GM12878 (cell line): ENCODE data around the gene XRCC6. TPM values are rescaled to one million over a fixed set of nuclear protein-coding genes. Genes with fewer than 3 reads are reported as not detected.

ENCODE experiments used
- ATAC-seq: fragments of 200-7000 bp; cut with Tn5 transposase; 3 replicates; pipeline ENCODE4 v1.9.1; 2020; ENCODE audit warnings: mild to moderate bottlenecking, moderate library complexity
- BruUV-seq: library from RNA; stranded (reverse); fragments of 400-500 nt; replicated peaks from 2 replicates; lab custom pipeline; 2021; lab: Mats Ljungman, UMichigan
- CTCF ChIA-PET: fragments of 300-600 bp; sonication (Branson Sonifier 250); formaldehyde crosslinking; extraction: SDS; loops from one replicate; lab custom pipeline; 2021; ENCODE audit warnings: inconsistent platforms; lab: Yijun Ruan, JAX
- POLR2A ChIA-PET: fragments of 350-600 bp; formaldehyde crosslinking; extraction: SDS; loops from one replicate; lab custom pipeline; 2021; ENCODE audit warnings: inconsistent platforms; lab: Charles Lee
- RAD21 ChIA-PET: fragments of 300-600 bp; sonication (Branson Sonifier 250); formaldehyde crosslinking; loops from one replicate; lab custom pipeline; 2023; ENCODE audit warnings: antibody characterized with exemption; ENCODE audit not compliant: unreplicated experiment; lab: Charles Lee
- SMC1A ChIA-PET: fragments of 300-600 bp; sonication (Branson Sonifier 250); formaldehyde crosslinking; loops from one replicate; lab custom pipeline; 2023; ENCODE audit not compliant: unreplicated experiment, uncharacterized antibody; lab: Charles Lee
- DNase-seq: peaks from one replicate; pipeline ENCODE4 v3.0.0-alpha.2; 2011; ENCODE audit warnings: low read depth, low spot score
- FAIRE-seq: peaks from 3 replicates; lab custom pipeline; 2011; peaks lifted over from hg19 to GRCh38; lab: Jason Lieb, UNC
- H2AFZ ChIP-seq: 2 replicates; pipeline ENCODE4 v1.6.0; 2011; ENCODE audit warnings: low read depth, low read length, control low read depth; ENCODE audit not compliant: control insufficient read depth
- H3K27ac ChIP-seq: 2 replicates; pipeline ENCODE4 v1.5.1; 2011; ENCODE audit warnings: control low read depth; ENCODE audit not compliant: control insufficient read depth, insufficient read depth
- H3K27me3 ChIP-seq, 2 experiments: replicated peaks in 1 of 2; 2 replicates each; pipeline versions ENCODE4 v1.6.0 to v1.6.1; 2011; ENCODE audit warnings: low read length in 1 of 2; ENCODE audit not compliant: control insufficient read depth in 2 of 2, insufficient read depth in 2 of 2
- H3K36me3 ChIP-seq, 2 experiments: 2 replicates each; pipeline ENCODE4 v1.5.1; 2011; ENCODE audit warnings: low read length in 1 of 2; ENCODE audit not compliant: control insufficient read depth in 2 of 2, insufficient read depth in 2 of 2
- H3K4me1 ChIP-seq: 2 replicates; pipeline ENCODE4 v1.6.1; 2011; ENCODE audit warnings: mild to moderate bottlenecking, low read length, moderate library complexity, mixed read lengths; ENCODE audit not compliant: control insufficient read depth, insufficient read depth
- H3K4me2 ChIP-seq: 2 replicates; pipeline ENCODE4 v1.6.0; 2011; ENCODE audit warnings: control low read depth; ENCODE audit not compliant: control insufficient read depth, insufficient read depth
- H3K4me3 ChIP-seq: fragments of 200-600 bp; sonication (generic); 2 replicates; pipeline ENCODE4 v1.5.1; 2016
- H3K79me2 ChIP-seq: 2 replicates; pipeline ENCODE4 v1.6.0; 2011; ENCODE audit warnings: low read length; ENCODE audit not compliant: control insufficient read depth, insufficient read depth
- H3K9ac ChIP-seq: 2 replicates; pipeline ENCODE4 v1.8.0; 2011; ENCODE audit warnings: low read length, control low read depth, mixed read lengths; ENCODE audit not compliant: control insufficient read depth, insufficient read depth
- H3K9me3 ChIP-seq: replicated peaks from 3 replicates; pipeline ENCODE4 v1.5.1; 2011; ENCODE audit warnings: mild to moderate bottlenecking, low read length; ENCODE audit not compliant: control insufficient read depth, insufficient read depth
- H4K20me1 ChIP-seq: 2 replicates; pipeline ENCODE4 v1.6.0; 2011; ENCODE audit not compliant: control insufficient read depth, insufficient read depth
- ATF3 ChIP-seq: IDR thresholded peaks from 2 replicates; pipeline ENCODE4 v1.6.1; 2011; ENCODE audit warnings: low read depth, mild to moderate bottlenecking, low read length, moderate library complexity, borderline replicate concordance; ENCODE audit errors: extremely low read depth
- CEBPZ ChIP-seq: fragments of 150-350 bp; IDR thresholded peaks from 2 replicates; pipeline ENCODE4 v1.6.1; 2016; ENCODE audit warnings: low read depth, low read length
- CHD1 ChIP-seq: IDR thresholded peaks from 2 replicates; pipeline ENCODE4 v1.6.1; 2012; ENCODE audit warnings: low read depth, low read length, improper control_type of control experiment
- HDAC2 ChIP-seq: fragments of 200-600 bp; sonication (generic); IDR thresholded peaks from 2 replicates; pipeline ENCODE4 v1.6.1; 2017
- HDGF ChIP-seq: fragments of 450-650 bp; IDR thresholded peaks from 2 replicates; pipeline ENCODE4 v1.6.1; 2016; ENCODE audit warnings: antibody characterized with exemption
- KDM1A ChIP-seq: fragments of 200-600 bp; sonication (generic); IDR thresholded peaks from 2 replicates; pipeline ENCODE4 v1.6.1; 2016; ENCODE audit warnings: borderline replicate concordance
- NKRF ChIP-seq: fragments of 450-650 bp; conservative IDR thresholded peaks from 2 replicates; pipeline ENCODE4 v1.6.1; 2017; ENCODE audit warnings: mild to moderate bottlenecking, moderate library complexity
- TAF1 ChIP-seq: IDR thresholded peaks from 2 replicates; pipeline ENCODE4 v1.6.1; 2011; ENCODE audit warnings: mild to moderate bottlenecking, low read depth, low read length, borderline replicate concordance
- TCF7 ChIP-seq: IDR thresholded peaks from 2 replicates; pipeline ENCODE4 v1.6.1; 2014; ENCODE audit warnings: antibody characterized with exemption, borderline replicate concordance
- WGBS: methylation state at CpG from one replicate; pipeline ENCODE4 v1.1.6; 2016; ENCODE audit warnings: low lambda C conversion rate; ENCODE audit not compliant: insufficient replicate concordance, insufficient coverage; ENCODE audit errors: missing lambda C conversion rate; 5-methylcytosine and 5-hydroxymethylcytosine counted together
- in situ Hi-C: fragments of 300-500 bp; cut with MboI; formaldehyde crosslinking; loops from 9 replicates; pipeline ENCODE4 v1.14.3; 2018; ENCODE audit warnings: mixed read lengths
- intact Hi-C: fragments of 100-400 bp; cut with micrococcal nuclease; formaldehyde crosslinking; loops from one replicate; pipeline ENCODE4 v1.14.2; 2022; ENCODE audit not compliant: unreplicated experiment
- polyA plus RNA-seq, 11 experiments: library from polyadenylated mRNA; depleted of rRNA in 4 of 11; unstranded in 6 of 11; stranded (reverse) in 5 of 11; fragments of >200 nt; fragmentation: Nextera tagmentation in 4 of 11; fragmentation: Illumina TruSeq in 1 of 11; extraction: Ambion mirVana in 4 of 11; extraction: Trizol in 1 of 11; gene quantifications; 1 replicate in 1 of 11; 2 replicates in 10 of 11; pipeline versions ENCODE4 v1.2.1 to v1.2.3, GENCODE V29; 2011 to 2016; ENCODE audit warnings: inconsistent platforms in 2 of 11, missing spikeins in 2 of 11, low read depth in 1 of 11
- total RNA-seq, 4 experiments: library from RNA; depleted of rRNA in 3 of 4; stranded (reverse); fragments of >200 nt in 3 of 4; fragmentation: Illumina TruSeq in 1 of 4; extraction: Trizol in 1 of 4; gene quantifications; 2 replicates each; pipeline versions ENCODE4 v1.2.1 to v1.2.3, GENCODE V29; 2013 to 2021
- TF ChIP-seq, protein P1 (sequence below): fragments of 450-650 bp; IDR thresholded peaks from 2 replicates; pipeline ENCODE4 v1.6.1; 2017; ENCODE audit warnings: borderline replicate concordance
- TF ChIP-seq, protein P2 (sequence below): IDR thresholded peaks from 2 replicates; pipeline ENCODE4 v1.6.1; 2012; ENCODE audit warnings: low read depth, low read length, improper control_type of control experiment
- TF ChIP-seq, protein P3 (sequence below): IDR thresholded peaks from 2 replicates; pipeline ENCODE4 v1.6.1; 2012; ENCODE audit warnings: mild to moderate bottlenecking, low read depth, low read length

XRCC6 gene
- total and polyA plus RNA-seq, 10 of the 15 experiments (the other 5 are each of a cell fraction or from before 2014, with no cell fraction given) = 186 to 718 (median 348) TPM

- H4K20me1 ChIP-seq = no peaks in the 10 kb centered on the region
- WGBS = 85% methylated on average over 8 of the region's 8 CpGs
- no peaks in the 10 kb centered on the region for H3K79me2 ChIP-seq
- FAIRE-seq (no peak), DNase-seq (no peak), ATAC-seq (no peak)
- POLR2A ChIA-PET = no interaction called here
- no peak overlapping the region for H3K27ac ChIP-seq
- in situ Hi-C loops (no loop called here), intact Hi-C loops (no loop called here)
- BruUV-seq = no TSS peak
- RAD21 ChIA-PET = interaction anchor here (1.2 kb wide), 1 partner anchor 43 kb away, joined by 4 read pairs; the partner anchor contains the start of genes DESI1 and XRCC6
- no peak overlapping the region for H3K4me2 ChIP-seq
- H2AFZ ChIP-seq = no peak overlapping the region
- H3K4me1 ChIP-seq = no peaks in the 10 kb centered on the region
- no peaks in the 10 kb centered on the region for H3K9me3 ChIP-seq
- H3K9ac ChIP-seq = no peak overlapping the region
- SMC1A ChIA-PET = no interaction called here
- no peaks in the 10 kb centered on the region for H3K27me3 ChIP-seq
- no peak overlapping the region for H3K4me3 ChIP-seq
- CTCF ChIA-PET = interaction anchor here (0.6 to 2.7 kb wide), 3 partner anchors 12 to 56 kb away, joined by 3 to 12 read pairs (median 4); partner anchors contain the start of gene PMM1
- H3K36me3 ChIP-seq = peaks cover 0 to 4% of the 10 kb centered on the region in 2 experiments; a peak in 2 of 4 replicates
- TF ChIP-seq, protein P1, sequence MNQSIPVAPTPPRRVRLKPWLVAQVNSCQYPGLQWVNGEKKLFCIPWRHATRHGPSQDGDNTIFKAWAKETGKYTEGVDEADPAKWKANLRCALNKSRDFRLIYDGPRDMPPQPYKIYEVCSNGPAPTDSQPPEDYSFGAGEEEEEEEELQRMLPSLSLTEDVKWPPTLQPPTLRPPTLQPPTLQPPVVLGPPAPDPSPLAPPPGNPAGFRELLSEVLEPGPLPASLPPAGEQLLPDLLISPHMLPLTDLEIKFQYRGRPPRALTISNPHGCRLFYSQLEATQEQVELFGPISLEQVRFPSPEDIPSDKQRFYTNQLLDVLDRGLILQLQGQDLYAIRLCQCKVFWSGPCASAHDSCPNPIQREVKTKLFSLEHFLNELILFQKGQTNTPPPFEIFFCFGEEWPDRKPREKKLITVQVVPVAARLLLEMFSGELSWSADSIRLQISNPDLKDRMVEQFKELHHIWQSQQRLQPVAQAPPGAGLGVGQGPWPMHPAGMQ = no peak
- no peak for TF ChIP-seq CHD1
- TF ChIP-seq TCF7 = no peak
- no peak for TF ChIP-seq HDGF
- TF ChIP-seq, protein P2, sequence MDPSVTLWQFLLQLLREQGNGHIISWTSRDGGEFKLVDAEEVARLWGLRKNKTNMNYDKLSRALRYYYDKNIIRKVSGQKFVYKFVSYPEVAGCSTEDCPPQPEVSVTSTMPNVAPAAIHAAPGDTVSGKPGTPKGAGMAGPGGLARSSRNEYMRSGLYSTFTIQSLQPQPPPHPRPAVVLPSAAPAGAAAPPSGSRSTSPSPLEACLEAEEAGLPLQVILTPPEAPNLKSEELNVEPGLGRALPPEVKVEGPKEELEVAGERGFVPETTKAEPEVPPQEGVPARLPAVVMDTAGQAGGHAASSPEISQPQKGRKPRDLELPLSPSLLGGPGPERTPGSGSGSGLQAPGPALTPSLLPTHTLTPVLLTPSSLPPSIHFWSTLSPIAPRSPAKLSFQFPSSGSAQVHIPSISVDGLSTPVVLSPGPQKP = no peak
- no peak for TF ChIP-seq TAF1
- TF ChIP-seq ATF3 = no peak
- no peak for TF ChIP-seq KDM1A
- TF ChIP-seq HDAC2 = no peak
- no peak for TF ChIP-seq NKRF
- no peak for TF ChIP-seq CEBPZ
- TF ChIP-seq, protein P3, sequence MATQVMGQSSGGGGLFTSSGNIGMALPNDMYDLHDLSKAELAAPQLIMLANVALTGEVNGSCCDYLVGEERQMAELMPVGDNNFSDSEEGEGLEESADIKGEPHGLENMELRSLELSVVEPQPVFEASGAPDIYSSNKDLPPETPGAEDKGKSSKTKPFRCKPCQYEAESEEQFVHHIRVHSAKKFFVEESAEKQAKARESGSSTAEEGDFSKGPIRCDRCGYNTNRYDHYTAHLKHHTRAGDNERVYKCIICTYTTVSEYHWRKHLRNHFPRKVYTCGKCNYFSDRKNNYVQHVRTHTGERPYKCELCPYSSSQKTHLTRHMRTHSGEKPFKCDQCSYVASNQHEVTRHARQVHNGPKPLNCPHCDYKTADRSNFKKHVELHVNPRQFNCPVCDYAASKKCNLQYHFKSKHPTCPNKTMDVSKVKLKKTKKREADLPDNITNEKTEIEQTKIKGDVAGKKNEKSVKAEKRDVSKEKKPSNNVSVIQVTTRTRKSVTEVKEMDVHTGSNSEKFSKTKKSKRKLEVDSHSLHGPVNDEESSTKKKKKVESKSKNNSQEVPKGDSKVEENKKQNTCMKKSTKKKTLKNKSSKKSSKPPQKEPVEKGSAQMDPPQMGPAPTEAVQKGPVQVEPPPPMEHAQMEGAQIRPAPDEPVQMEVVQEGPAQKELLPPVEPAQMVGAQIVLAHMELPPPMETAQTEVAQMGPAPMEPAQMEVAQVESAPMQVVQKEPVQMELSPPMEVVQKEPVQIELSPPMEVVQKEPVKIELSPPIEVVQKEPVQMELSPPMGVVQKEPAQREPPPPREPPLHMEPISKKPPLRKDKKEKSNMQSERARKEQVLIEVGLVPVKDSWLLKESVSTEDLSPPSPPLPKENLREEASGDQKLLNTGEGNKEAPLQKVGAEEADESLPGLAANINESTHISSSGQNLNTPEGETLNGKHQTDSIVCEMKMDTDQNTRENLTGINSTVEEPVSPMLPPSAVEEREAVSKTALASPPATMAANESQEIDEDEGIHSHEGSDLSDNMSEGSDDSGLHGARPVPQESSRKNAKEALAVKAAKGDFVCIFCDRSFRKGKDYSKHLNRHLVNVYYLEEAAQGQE = no peak
Measured at GRCh38 chr22:41578114-41578513, 43.0 kb upstream of the XRCC6 start.
